Small intestine (tissue), 7 donors: ENCODE data around the gene PATE2. TPM values are rescaled to one million over a fixed set of nuclear protein-coding genes. Genes with fewer than 3 reads are reported as not detected.

Experiments
- DNase-seq, 2 donors: peaks; one replicate each; pipeline versions ENCODE4 v3.0.0 to v3.0.0-alpha.2; 2013
- FAIRE-seq: peaks from 2 replicates; lab custom pipeline; 2012; peaks lifted over from hg19 to GRCh38; lab: Jason Lieb, UNC
- H3K27ac ChIP-seq, 3 donors: one replicate each; pipeline ENCODE4 v1.5.1; 2013; ENCODE audit warnings: low read length in 2 of 3, mild to moderate bottlenecking in 2 of 3, control low read depth in 1 of 3, inconsistent platforms in 1 of 3, low read depth in 1 of 3, moderate library complexity in 1 of 3
- H3K27me3 ChIP-seq, 3 donors: one replicate each; pipeline ENCODE4 v1.6.1; 2013; ENCODE audit warnings: low read length in 3 of 3, inconsistent platforms in 1 of 3; ENCODE audit not compliant: control insufficient read depth in 3 of 3, insufficient read depth in 3 of 3
- H3K36me3 ChIP-seq, 3 donors: one replicate each; pipeline ENCODE4 v1.6.1; 2013; ENCODE audit warnings: low read length in 3 of 3, inconsistent platforms in 1 of 3, low read depth in 1 of 3, mild to moderate bottlenecking in 1 of 3, moderate library complexity in 1 of 3; ENCODE audit not compliant: control insufficient read depth in 3 of 3, insufficient read depth in 2 of 3
- H3K4me1 ChIP-seq, 3 donors: one replicate each; pipeline ENCODE4 v1.6.1; 2013; ENCODE audit warnings: low read length in 2 of 3, inconsistent platforms in 1 of 3, low read depth in 1 of 3, mild to moderate bottlenecking in 1 of 3, moderate library complexity in 1 of 3; ENCODE audit not compliant: control insufficient read depth in 3 of 3, insufficient read depth in 2 of 3
- H3K4me3 ChIP-seq, 3 donors: one replicate each; pipeline ENCODE4 v1.5.1; 2013; ENCODE audit warnings: low read length in 3 of 3, control low read depth in 1 of 3, inconsistent platforms in 1 of 3, low read depth in 1 of 3, mild to moderate bottlenecking in 1 of 3, moderate library complexity in 1 of 3
- H3K9me3 ChIP-seq, 2 donors: one replicate each; pipeline ENCODE4 v1.6.1; 2013; ENCODE audit warnings: low read depth in 1 of 2, low read length in 1 of 2; ENCODE audit not compliant: control insufficient read depth in 2 of 2, insufficient read depth in 1 of 2
- WGBS, 3 donors: extraction: QIAGEN DNeasy Blood & Tissue Kit; methylation state at CpG; one replicate each; pipeline ENCODE4 v1.1.7; 2013; 5-methylcytosine and 5-hydroxymethylcytosine counted together
- polyA plus RNA-seq, 4 donors: library from polyadenylated mRNA; stranded (reverse) in 3 of 4; unstranded in 1 of 4; fragments of 200-250 nt in 3 of 4; fragments of 120-200 nt in 1 of 4; gene quantifications; one replicate each; pipeline versions ENCODE4 v1.2.1 to v1.2.3, GENCODE V29; 2013
- donor health status: healthy with polysubstance abuse.
- donor health status: control.
- donor health status: control.
- donor health status: Bipolar disorder and iron deficiency.
- donor health status: healthy.

PATE2 gene
- polyA plus RNA-seq, 4 donors = not detected

DNA sequence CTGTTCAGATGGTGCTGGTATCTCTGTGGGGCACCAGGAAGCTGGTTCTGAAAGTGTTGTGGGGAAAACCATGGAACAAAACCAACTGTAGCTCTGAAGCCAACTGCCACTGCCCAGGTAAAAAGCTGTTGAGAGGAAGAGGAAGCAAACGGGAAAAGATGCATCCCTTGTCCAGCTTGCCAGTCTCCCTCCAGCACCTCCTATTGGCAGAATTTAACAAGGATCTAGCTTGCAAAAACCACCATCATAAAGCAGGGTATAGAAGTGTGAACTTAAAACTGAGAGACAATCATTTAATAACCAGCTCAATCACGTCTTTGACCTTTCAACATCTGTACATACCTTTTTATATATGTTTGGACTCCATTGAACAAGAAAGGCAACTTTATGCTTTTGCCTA lies 28.0 kb downstream of the PATE2 start:
- H3K27ac ChIP-seq = no peak overlapping the region
- H3K9me3 ChIP-seq = no peaks in the 10 kb centered on the region
- no peaks in the 10 kb centered on the region for H3K27me3 ChIP-seq
- H3K4me3 ChIP-seq = no peak overlapping the region
- FAIRE-seq (no peak), DNase-seq (no peak)
- no peaks in the 10 kb centered on the region for H3K36me3 ChIP-seq
- H3K4me1 ChIP-seq = no peaks in the 10 kb centered on the region
- 17 to 39% (median 37%) methylated on average over 2 of the region's 2 CpGs for WGBS, 3 donors

- Histone ChIP-seq H3K9me3 (no peaks in the 10 kb centered on the region), H3K4me1 (no peaks in the 10 kb centered on the region), H3K36me3 (no peaks in the 10 kb centered on the region), H3K27me3 (no peaks in the 10 kb centered on the region), H3K27ac (no peak within 1 kb of the TSS), H3K4me3 (no peak within 1 kb of the TSS)
- DNase-seq (no peak), FAIRE-seq (no peak)
- 80 to 83% (median 81%) methylated on average over 3 of the region's 3 CpGs for WGBS, 3 donors
Observed at GRCh38 chr11:125745979-125746378, 32.6 kb downstream of the PATE2 start, which contains the start of gene PATE1. Gene PATE1 (plus strand): TSS chr11:125746279. CDS start chr11:125746305, 26 bp downstream.

DNA sequence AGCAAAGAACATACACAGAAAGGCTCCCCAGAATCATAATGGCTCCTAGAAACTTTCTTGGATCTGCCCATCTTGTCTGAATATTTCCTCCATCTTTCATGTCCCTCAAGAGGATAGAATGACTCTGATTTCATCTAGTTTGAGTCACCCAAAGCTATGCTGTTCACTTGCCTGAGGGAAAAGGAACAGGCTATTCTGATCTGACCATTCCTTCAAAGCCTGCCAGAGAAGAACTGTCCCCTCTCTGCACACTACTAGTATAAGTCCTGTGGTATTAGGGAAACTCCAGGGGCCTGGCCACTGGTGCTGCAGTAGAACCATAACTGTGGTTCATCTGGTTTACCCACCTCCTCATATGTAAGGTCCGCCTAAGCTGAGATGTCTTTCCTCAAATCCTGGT lies 34.9 kb downstream of the PATE2 start:
- FAIRE-seq (no peak), DNase-seq (no peak)
- H3K27ac ChIP-seq = no peak overlapping the region
- H3K27me3 ChIP-seq = no peaks in the 10 kb centered on the region
- H3K4me1 ChIP-seq = no peaks in the 10 kb centered on the region
- no peak overlapping the region for H3K4me3 ChIP-seq
- H3K36me3 ChIP-seq = no peaks in the 10 kb centered on the region
- WGBS, 3 donors = 77 to 92% (median 89%) methylated on average over 1 of the region's 1 CpG
- no peaks in the 10 kb centered on the region for H3K9me3 ChIP-seq

GRCh38 chr11:125740617-125741016 lies 38.0 kb downstream of the PATE2 start:
- Histone ChIP-seq H3K36me3 (no peaks in the 10 kb centered on the region), H3K9me3 (no peaks in the 10 kb centered on the region), H3K27ac (no peak overlapping the region), H3K4me3 (no peak overlapping the region), H3K4me1 (no peaks in the 10 kb centered on the region), H3K27me3 (no peaks in the 10 kb centered on the region)
- DNase-seq (no peak), FAIRE-seq (no peak)

DNA sequence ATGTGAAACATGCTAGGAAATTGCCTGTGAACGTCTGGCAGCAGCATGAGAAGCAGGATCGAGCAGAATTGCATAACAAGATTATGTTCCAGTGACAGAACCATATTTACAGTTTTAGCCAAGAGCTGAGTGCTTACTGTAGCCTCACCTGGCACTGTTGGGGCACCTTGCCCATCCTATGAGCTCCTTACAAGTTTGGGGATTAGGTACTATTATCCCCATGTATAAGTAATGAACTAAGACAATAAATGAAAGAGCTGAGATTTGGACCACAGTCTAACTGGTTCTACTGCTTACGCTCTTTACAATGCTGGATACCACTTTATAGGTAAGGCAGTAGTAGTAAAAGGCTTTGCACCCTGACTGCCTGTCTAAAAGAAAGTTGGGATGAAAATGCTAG lies 49.7 kb downstream of the PATE2 start:
- no peak for DNase-seq
- H3K4me3 ChIP-seq = no peak overlapping the region
- WGBS, 3 donors = 60 to 73% (median 70%) methylated on average over 3 of the region's 3 CpGs
- no peaks in the 10 kb centered on the region for H3K36me3 ChIP-seq
- H3K9me3 ChIP-seq = no peaks in the 10 kb centered on the region
- H3K27me3 ChIP-seq = peaks cover 0 to 3% (median 0%) of the 10 kb centered on the region in 3 donors
- no peak for FAIRE-seq
- no peaks in the 10 kb centered on the region for H3K4me1 ChIP-seq
- no peak overlapping the region for H3K27ac ChIP-seq

Other genes with a start within 250 kb of the PATE2 start
- gene EI24, start 209.4 kb downstream of the PATE2 start, polyA plus RNA-seq = 10 to 100 TPM; 39.4 to 91.5 (median 63.2) TPM
- gene STT3A, start 186.0 kb downstream of the PATE2 start, polyA plus RNA-seq = 100 to 1,000 TPM in 1 of 4 donors, 10 to 100 TPM in 3; 16.5 to 195 (median 48.2) TPM
- gene CHEK1, start 153.7 kb downstream of the PATE2 start, polyA plus RNA-seq = 10 to 100 TPM in 2 of 4 donors, 1 to 10 TPM in 2; 2.7 to 22.6 (median 12.7) TPM
- gene ACRV1, start 98.0 kb downstream of the PATE2 start, polyA plus RNA-seq = under 1 TPM in 2 of 4 donors, not detected in 2; 0.07 to 0.19 TPM
- not detected for gene PATE1, start 32.5 kb downstream of the PATE2 start, polyA plus RNA-seq
- not detected for gene PATE3, start 9.3 kb upstream of the PATE2 start, polyA plus RNA-seq
- gene PATE4, start 54.5 kb upstream of the PATE2 start, polyA plus RNA-seq = under 1 TPM in 1 of 4 donors, not detected in 3; 0.03 TPM
- gene HYLS1, start 108.8 kb upstream of the PATE2 start, polyA plus RNA-seq = 1 to 10 TPM; 4.3 to 7.4 (median 5.5) TPM
- gene PUS3, start 124.4 kb upstream of the PATE2 start, polyA plus RNA-seq = 10 to 100 TPM; 10.3 to 12.7 (median 11.9) TPM
- gene DDX25, start 125.7 kb upstream of the PATE2 start, polyA plus RNA-seq = under 1 TPM in 3 of 4 donors, not detected in 1; 0.47 to 0.81 (median 0.63) TPM
- gene VSIG10L2, start 167.2 kb upstream of the PATE2 start, polyA plus RNA-seq = under 1 TPM in 2 of 4 donors, not detected in 2; 0.01 to 0.10 TPM